Measurements from ENCODE around the gene ARL2.

The ARL2 gene

DNA sequence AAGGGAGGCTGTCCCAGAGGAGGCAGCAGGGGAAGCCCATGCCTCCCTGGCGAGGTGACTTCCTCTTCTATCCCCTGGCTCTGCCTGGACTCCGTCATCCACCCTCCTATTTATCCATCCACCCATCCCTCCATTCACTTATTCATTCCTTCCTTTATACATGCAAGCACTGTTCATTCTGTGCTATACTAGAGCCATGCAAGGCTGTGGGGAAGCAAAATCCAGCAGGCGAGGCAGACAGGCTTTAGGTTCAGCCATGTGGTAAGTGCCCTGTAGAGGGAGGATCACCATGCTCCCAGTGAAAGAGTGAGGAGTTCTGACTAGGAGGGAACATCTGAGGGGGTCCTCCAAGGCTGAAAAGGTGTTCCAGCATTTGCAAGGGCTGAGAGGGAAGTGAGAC is 45.6 kb downstream of the ARL2 start:
- Histone ChIP-seq H3K4me1 (ENCODE audit: insufficient read depth, insufficient read length) (peaks cover 3% of the 10 kb centered on the region), H3K9ac (ENCODE audit: insufficient read length, low read depth) (no peak overlapping the region), H3K27me3 (ENCODE audit: insufficient read depth, insufficient read length) (no peaks in the 10 kb centered on the region), H3K4me3 (ENCODE audit: insufficient read length, low read depth) (no peak overlapping the region), H3K36me3 (ENCODE audit: insufficient read depth, insufficient read length, low read length) (no peaks in the 10 kb centered on the region), H3K9me3 (ENCODE audit: insufficient read depth, low read length) (no peaks in the 10 kb centered on the region)
- no peak for TF ChIP-seq SUZ12 (IDR thresholded peaks at IDR 0.05; ENCODE audit: extremely low read depth, insufficient read depth, insufficient read length)
- TF ChIP-seq YY1 (IDR thresholded peaks at IDR 0.05; ENCODE audit: insufficient read depth, insufficient read length): no peak
- TF ChIP-seq ZNF274 (IDR thresholded peaks at IDR 0.05; ENCODE audit: low read depth, low read length): no peak
- no peak for DNase-seq (ENCODE audit: low read depth, low spot score)

DNA sequence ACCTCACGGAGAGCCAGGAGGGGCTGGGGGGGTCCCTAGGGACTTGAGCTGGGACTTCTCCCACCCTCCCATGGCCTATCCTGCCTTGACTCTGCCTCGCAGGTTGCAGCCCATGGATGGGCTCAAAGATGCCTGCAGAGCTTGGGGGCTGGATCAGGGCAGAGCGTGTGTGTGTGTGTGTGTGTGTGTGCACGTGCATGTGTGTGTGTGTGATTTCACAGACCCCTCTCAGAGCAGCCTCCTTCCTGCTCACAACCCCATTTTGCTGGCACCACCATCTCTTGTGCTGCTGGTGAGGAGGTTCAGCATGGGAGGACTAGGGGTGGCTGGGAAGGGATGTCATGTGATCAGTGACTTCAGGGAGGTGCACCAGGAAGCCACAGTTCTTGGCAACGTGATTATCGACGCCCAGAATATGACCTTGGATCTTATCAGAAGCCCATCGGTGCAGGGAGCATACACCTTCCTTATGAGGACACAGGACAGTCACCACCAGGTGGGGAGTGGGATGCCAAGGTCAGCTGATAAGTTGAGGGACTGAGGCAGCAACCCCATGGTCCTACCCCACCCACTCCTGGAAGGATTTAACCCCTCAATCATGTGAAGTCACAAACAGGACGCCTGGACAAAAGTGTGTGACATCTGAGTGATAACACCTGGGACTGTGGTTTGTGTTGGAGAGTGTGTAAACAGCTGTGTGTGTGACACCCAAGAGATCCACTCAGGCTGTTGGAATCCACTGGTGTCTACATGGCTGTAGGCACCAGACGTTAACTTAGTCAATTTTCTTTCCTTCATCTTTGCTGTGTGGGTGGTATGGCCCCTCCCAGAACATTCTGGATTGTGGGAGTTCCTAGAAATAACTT is 46.2 kb downstream of the ARL2 start:
- TF ChIP-seq SUZ12 (IDR thresholded peaks at IDR 0.05; ENCODE audit: extremely low read depth, insufficient read depth, insufficient read length) (no peak), ZNF274 (IDR thresholded peaks at IDR 0.05; ENCODE audit: low read depth, low read length) (no peak)
- no peak overlapping the region for H3K9ac ChIP-seq (ENCODE audit: insufficient read length, low read depth)
- H3K36me3 ChIP-seq (ENCODE audit: insufficient read depth, insufficient read length, low read length): no peaks in the 10 kb centered on the region
- H3K4me3 ChIP-seq (ENCODE audit: insufficient read length, low read depth): no peak overlapping the region
- H3K4me1 ChIP-seq (ENCODE audit: insufficient read depth, insufficient read length): peaks cover 3% of the 10 kb centered on the region
- no peak for DNase-seq (ENCODE audit: low read depth, low spot score)
- H3K27me3 ChIP-seq (ENCODE audit: insufficient read depth, insufficient read length): no peaks in the 10 kb centered on the region
- H3K9me3 ChIP-seq (ENCODE audit: insufficient read depth, low read length): no peaks in the 10 kb centered on the region

DNA sequence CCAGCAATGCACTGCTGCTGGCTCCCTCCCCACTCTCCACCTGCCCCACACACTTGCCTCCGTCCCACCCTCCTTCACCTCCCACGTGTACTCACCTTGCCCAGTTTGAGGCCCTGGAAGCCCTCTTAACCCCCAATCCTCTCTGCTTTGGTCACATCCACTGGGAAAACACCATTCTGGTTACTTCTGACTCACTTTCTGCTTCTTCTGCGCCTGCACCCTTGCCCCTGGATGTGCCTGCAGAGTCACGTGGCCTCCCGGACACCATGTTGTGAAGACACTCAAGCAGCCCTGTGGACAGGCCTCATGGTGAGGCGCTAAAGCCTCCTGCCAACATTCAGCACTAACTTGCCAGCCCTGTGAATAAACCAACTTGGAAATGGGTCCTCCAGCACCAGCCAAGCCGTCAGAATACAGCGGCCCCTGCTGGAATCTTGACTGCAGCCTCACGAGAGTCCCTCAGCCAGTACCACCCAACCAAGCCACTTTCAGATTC is 47.0 kb downstream of the ARL2 start:
- H3K4me1 ChIP-seq (ENCODE audit: insufficient read depth, insufficient read length): peaks cover 4% of the 10 kb centered on the region
- H3K27me3 ChIP-seq (ENCODE audit: insufficient read depth, insufficient read length): no peaks in the 10 kb centered on the region
- no peak overlapping the region for H3K9ac ChIP-seq (ENCODE audit: insufficient read length, low read depth)
- DNase-seq (ENCODE audit: low read depth, low spot score): no peak
- H3K36me3 ChIP-seq (ENCODE audit: insufficient read depth, insufficient read length, low read length): no peaks in the 10 kb centered on the region
- H3K4me3 ChIP-seq (ENCODE audit: insufficient read length, low read depth): no peak overlapping the region
- no peaks in the 10 kb centered on the region for H3K9me3 ChIP-seq (ENCODE audit: insufficient read depth, low read length)
- TF ChIP-seq SUZ12 (IDR thresholded peaks at IDR 0.05; ENCODE audit: extremely low read depth, insufficient read depth, insufficient read length): no peak
- no peak for TF ChIP-seq YY1 (IDR thresholded peaks at IDR 0.05; ENCODE audit: insufficient read depth, insufficient read length)
- no peak for TF ChIP-seq ZNF274 (IDR thresholded peaks at IDR 0.05; ENCODE audit: low read depth, low read length)

DNA sequence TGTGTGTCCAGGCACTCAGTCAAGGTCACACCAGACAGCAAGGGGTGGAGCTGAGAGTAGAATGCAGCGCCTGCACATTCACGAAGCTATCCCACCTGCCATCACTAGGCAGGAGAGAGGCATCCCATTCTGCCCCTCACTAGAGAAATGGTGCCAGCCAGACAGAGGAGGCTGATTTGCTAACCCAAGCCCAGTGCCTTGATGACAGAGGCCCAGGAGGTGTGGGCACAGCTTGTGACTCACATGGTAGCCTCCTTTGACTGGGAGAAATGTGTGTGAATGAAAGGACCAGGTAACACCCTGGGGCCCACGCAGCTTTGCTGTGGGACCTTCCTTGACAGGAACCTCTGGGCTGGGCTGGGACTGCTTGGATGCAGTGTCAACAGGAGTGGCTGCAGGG is 49.6 kb downstream of the ARL2 start:
- peaks cover 17% of the 10 kb centered on the region for H3K4me1 ChIP-seq (ENCODE audit: insufficient read depth, insufficient read length)
- DNase-seq (ENCODE audit: low read depth, low spot score): no peak
- no peaks in the 10 kb centered on the region for H3K36me3 ChIP-seq (ENCODE audit: insufficient read depth, insufficient read length, low read length)
- H3K9me3 ChIP-seq (ENCODE audit: insufficient read depth, low read length): no peaks in the 10 kb centered on the region
- H3K9ac ChIP-seq (ENCODE audit: insufficient read length, low read depth): no peak overlapping the region
- TF ChIP-seq ZNF274 (IDR thresholded peaks at IDR 0.05; ENCODE audit: low read depth, low read length) (no peak), SUZ12 (IDR thresholded peaks at IDR 0.05; ENCODE audit: extremely low read depth, insufficient read depth, insufficient read length) (no peak), YY1 (IDR thresholded peaks at IDR 0.05; ENCODE audit: insufficient read depth, insufficient read length) (no peak)
- H3K27me3 ChIP-seq (ENCODE audit: insufficient read depth, insufficient read length): no peaks in the 10 kb centered on the region
- H3K4me3 ChIP-seq (ENCODE audit: insufficient read length, low read depth): no peak overlapping the region

GRCh38 chr11:65064847-65065240 is 50.9 kb downstream of the ARL2 start:
- DNase-seq (ENCODE audit: low read depth, low spot score): no peak
- H3K27me3 ChIP-seq (ENCODE audit: insufficient read depth, insufficient read length): no peaks in the 10 kb centered on the region
- no peak overlapping the region for H3K9ac ChIP-seq (ENCODE audit: insufficient read length, low read depth)
- no peak for TF ChIP-seq ZNF274 (IDR thresholded peaks at IDR 0.05; ENCODE audit: low read depth, low read length)
- no peak for TF ChIP-seq SUZ12 (IDR thresholded peaks at IDR 0.05; ENCODE audit: extremely low read depth, insufficient read depth, insufficient read length)
- TF ChIP-seq YY1 (IDR thresholded peaks at IDR 0.05; ENCODE audit: insufficient read depth, insufficient read length): no peak
- no peak overlapping the region for H3K4me3 ChIP-seq (ENCODE audit: insufficient read length, low read depth)
- H3K4me1 ChIP-seq (ENCODE audit: insufficient read depth, insufficient read length): peaks cover 17% of the 10 kb centered on the region
- H3K36me3 ChIP-seq (ENCODE audit: insufficient read depth, insufficient read length, low read length): no peaks in the 10 kb centered on the region
- no peaks in the 10 kb centered on the region for H3K9me3 ChIP-seq (ENCODE audit: insufficient read depth, low read length)

DNA sequence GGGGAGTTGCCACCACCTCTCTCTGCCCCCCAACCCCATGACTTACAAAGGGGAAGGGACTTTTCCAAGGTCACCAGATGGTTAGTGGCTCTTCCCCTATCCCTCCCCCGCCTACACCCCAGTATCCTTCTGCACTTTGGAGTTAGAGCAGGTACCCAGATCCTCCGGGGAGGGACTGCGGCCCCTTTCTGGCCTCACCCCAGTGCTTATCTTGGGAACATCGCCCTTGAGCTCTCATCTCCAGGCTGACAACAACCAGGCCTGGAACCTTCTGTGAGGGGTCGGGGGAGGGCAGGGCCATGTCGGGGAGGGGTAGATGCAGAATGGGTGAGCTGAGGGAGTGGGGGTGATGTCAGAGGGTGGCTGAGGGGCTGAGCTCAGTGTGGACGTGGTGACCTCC is 51.9 kb downstream of the ARL2 start:
- Histone ChIP-seq H3K4me1 (ENCODE audit: insufficient read depth, insufficient read length) (peaks cover 17% of the 10 kb centered on the region), H3K36me3 (ENCODE audit: insufficient read depth, insufficient read length, low read length) (no peaks in the 10 kb centered on the region), H3K9me3 (ENCODE audit: insufficient read depth, low read length) (no peaks in the 10 kb centered on the region), H3K9ac (ENCODE audit: insufficient read length, low read depth) (no peak overlapping the region), H3K4me3 (ENCODE audit: insufficient read length, low read depth) (no peak overlapping the region), H3K27me3 (ENCODE audit: insufficient read depth, insufficient read length) (no peaks in the 10 kb centered on the region)
- TF ChIP-seq ZNF274 (IDR thresholded peaks at IDR 0.05; ENCODE audit: low read depth, low read length) (no peak), SUZ12 (IDR thresholded peaks at IDR 0.05; ENCODE audit: extremely low read depth, insufficient read depth, insufficient read length) (no peak), YY1 (IDR thresholded peaks at IDR 0.05; ENCODE audit: insufficient read depth, insufficient read length) (no peak)
- DNase-seq (ENCODE audit: low read depth, low spot score): no peak

DNA sequence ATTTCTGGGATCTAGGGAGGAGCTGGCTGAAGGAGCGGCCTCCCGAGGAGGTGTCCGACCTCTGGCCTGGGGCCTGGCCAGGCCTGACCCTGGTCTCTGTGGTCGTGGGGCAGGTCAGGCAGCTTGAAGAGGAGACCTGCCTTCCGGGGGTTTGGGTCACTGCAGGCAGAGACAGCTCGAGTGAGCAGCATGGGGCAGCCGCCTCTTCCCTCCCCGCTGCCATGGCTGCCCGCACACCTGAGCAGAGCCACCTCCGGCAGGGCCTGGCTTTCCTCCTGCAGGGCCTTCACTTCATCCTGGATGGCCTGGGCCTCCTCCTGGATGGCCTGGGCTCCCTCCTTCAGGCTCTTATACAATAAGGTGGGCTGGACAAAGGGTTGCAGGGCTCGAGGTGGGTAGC is 52.4 kb downstream of the ARL2 start:
- peaks cover 17% of the 10 kb centered on the region for H3K4me1 ChIP-seq (ENCODE audit: insufficient read depth, insufficient read length)
- H3K9ac ChIP-seq (ENCODE audit: insufficient read length, low read depth): peak overlapping the region; percentile 34
- DNase-seq (ENCODE audit: low read depth, low spot score): no peak
- no peak overlapping the region for H3K4me3 ChIP-seq (ENCODE audit: insufficient read length, low read depth)
- no peaks in the 10 kb centered on the region for H3K36me3 ChIP-seq (ENCODE audit: insufficient read depth, insufficient read length, low read length)
- H3K27me3 ChIP-seq (ENCODE audit: insufficient read depth, insufficient read length): no peaks in the 10 kb centered on the region
- TF ChIP-seq SUZ12 (IDR thresholded peaks at IDR 0.05; ENCODE audit: extremely low read depth, insufficient read depth, insufficient read length): no peak
- no peak for TF ChIP-seq YY1 (IDR thresholded peaks at IDR 0.05; ENCODE audit: insufficient read depth, insufficient read length)
- no peaks in the 10 kb centered on the region for H3K9me3 ChIP-seq (ENCODE audit: insufficient read depth, low read length)

Measured in NT2/D1 (cell line).